ENCODE results near the gene OR1S2. TPM values are rescaled to one million over a fixed set of nuclear protein-coding genes. Genes with fewer than 3 reads are reported as not detected.

The OR1S2 gene
- total RNA-seq (2021; ENCODE audit: unreplicated experiment) (not detected), Bru-seq, nascent RNA (not detected), BruChase-seq, experiment 1, labeled RNA remaining after a 2-hour chase (not detected), BruChase-seq, experiment 2, labeled RNA remaining after a 6-hour chase (not detected)
- polyA plus RNA-seq (2012; ENCODE audit: insufficient read length), result not detected
- long read RNA-seq, result 0 reads

GRCh38 chr11:58204042-58204441, at the start of gene OR1S2:
OR1S2 (minus strand) TSS chr11:58204142; CDS start chr11:58204142, 0 bp downstream.
- Histone ChIP-seq H3K4me3 (ENCODE audit: low read depth in 2 of 2, low read length in 2 of 2) (no peak within 1 kb of the TSS), H3K36me3 (ENCODE audit: control insufficient read depth, insufficient read depth, low read length) (no peaks in the 10 kb centered on the region), H3K27me3 (ENCODE audit: control insufficient read depth, insufficient read depth, low read length) (no peaks in the 10 kb centered on the region), H3K4me1 (ENCODE audit: control insufficient read depth, insufficient read depth, low read length) (no peaks in the 10 kb centered on the region), H3K9me3 (ENCODE audit: control insufficient read depth, insufficient read depth, low read depth, low read length) (no peaks in the 10 kb centered on the region), H3K27ac (ENCODE audit: low read length) (no peak within 1 kb of the TSS)
- no peak for DNase-seq (ENCODE audit: low read depth, low spot score)
- in situ Hi-C loops (cut with HindIII; ENCODE audit: low pct_unique_long_range_greater_than_20kb, low sequenced_read_pairs), result no loop called here
- ChIA-PET POLR2A (no interaction called here), CTCF (no interaction called here)
- intact Hi-C loops (cut with micrococcal nuclease; ENCODE audit: unreplicated experiment), result no loop called here
- TF ChIP-seq POLR2AphosphoS5 (IDR thresholded peaks at IDR 0.05; ENCODE audit: low read depth, low read length) (no peak), TCF7L2 (IDR thresholded peaks at IDR 0.05; ENCODE audit: low read depth, low read length) (no peak), REST (IDR thresholded peaks at IDR 0.05; ENCODE audit: insufficient read depth in 1 of 2, low read depth in 2 of 2, low read length in 1 of 2) (no peak), SIN3A (IDR thresholded peaks at IDR 0.05; ENCODE audit: borderline replicate concordance, insufficient read depth, low read depth, low read length) (no peak), CTCF (IDR thresholded peaks at IDR 0.05) (no peak)
- ATAC-seq, result no peak
- BruUV-seq (replicated peaks), result no TSS peak

- no peaks in the 10 kb centered on the region for H3K9me3 ChIP-seq (ENCODE audit: control insufficient read depth, insufficient read depth, low read depth, low read length)
- no peak overlapping the region for H3K4me3 ChIP-seq (ENCODE audit: low read depth in 2 of 2, low read length in 2 of 2)
- no peak overlapping the region for H3K27ac ChIP-seq (ENCODE audit: low read length)
- ATAC-seq, result no peak
- no peak for DNase-seq (ENCODE audit: low read depth, low spot score)
- CTCF ChIA-PET, result no interaction called here
- intact Hi-C loops (cut with micrococcal nuclease; ENCODE audit: unreplicated experiment) (no loop called here), in situ Hi-C loops (cut with HindIII; ENCODE audit: low pct_unique_long_range_greater_than_20kb, low sequenced_read_pairs) (no loop called here)
- POLR2A ChIA-PET, result no interaction called here
- BruUV-seq (replicated peaks), result no TSS peak
- TF ChIP-seq TCF7L2 (IDR thresholded peaks at IDR 0.05; ENCODE audit: low read depth, low read length), result no peak
- no peak for TF ChIP-seq CTCF (IDR thresholded peaks at IDR 0.05)
- TF ChIP-seq POLR2AphosphoS5 (IDR thresholded peaks at IDR 0.05; ENCODE audit: low read depth, low read length), result no peak
- no peak for TF ChIP-seq SIN3A (IDR thresholded peaks at IDR 0.05; ENCODE audit: borderline replicate concordance, insufficient read depth, low read depth, low read length)
- no peak for TF ChIP-seq REST (IDR thresholded peaks at IDR 0.05; ENCODE audit: insufficient read depth in 1 of 2, low read depth in 2 of 2, low read length in 1 of 2)
- no peaks in the 10 kb centered on the region for H3K4me1 ChIP-seq (ENCODE audit: control insufficient read depth, insufficient read depth, low read length)
- no peaks in the 10 kb centered on the region for H3K27me3 ChIP-seq (ENCODE audit: control insufficient read depth, insufficient read depth, low read length)
- no peaks in the 10 kb centered on the region for H3K36me3 ChIP-seq (ENCODE audit: control insufficient read depth, insufficient read depth, low read length)
Measured at GRCh38 chr11:58243954-58244353, 40.0 kb upstream of the OR1S2 start.

Data from Panc1 (cell line).